Peyer's patch (tissue), 4 donors: ENCODE results near the gene ATCAY. TPM values are rescaled to one million over a fixed set of nuclear protein-coding genes. Genes with fewer than 3 reads are reported as not detected.
"Not testable (repeated sequence)": the region's sequence is repeated elsewhere in the genome, so short reads cannot be mapped to it uniquely, and the experiment has no call there.

Source experiments
- DNase-seq, 3 donors: peaks; one replicate each; pipeline ENCODE4 v3.0.0-alpha.2; 2017 to 2019
- H3K27ac ChIP-seq, 4 donors: fragments of 200-600 bp; sonication (generic); one replicate each; pipeline ENCODE4 v1.5.1; 2016 to 2019
- H3K27me3 ChIP-seq, 2 donors: fragments of 200-600 bp; sonication (generic); one replicate each; pipeline ENCODE4 v1.5.1; 2019
- H3K36me3 ChIP-seq, 3 donors: fragments of 200-600 bp; sonication (generic); one replicate each; pipeline ENCODE4 v1.5.1; 2016 to 2019
- H3K4me1 ChIP-seq, 4 donors: fragments of 200-600 bp; sonication (generic); one replicate each; pipeline ENCODE4 v1.5.1; 2016 to 2019
- H3K4me3 ChIP-seq, 4 donors: fragments of 200-600 bp; sonication (generic); 1 replicate in 3 of 4; 2 replicates in 1 of 4; pipeline ENCODE4 v1.5.1; 2016 to 2019; ENCODE audit warnings: mild to moderate bottlenecking in 1 of 4
- H3K9me3 ChIP-seq, 4 donors: fragments of 200-600 bp; sonication (generic); one replicate each; pipeline ENCODE4 v1.5.1; 2016 to 2019; ENCODE audit warnings: mild to moderate bottlenecking in 1 of 4
- CTCF ChIP-seq, 6 experiments: fragments of 450-650 bp in 4 of 6; fragments of 200-600 bp in 2 of 6; sonication (generic) in 1 of 6; IDR thresholded peaks; one replicate each; pipeline ENCODE4 v1.5.1; 2017 to 2019; ENCODE audit warnings: antibody characterized with exemption in 6 of 6, mild to moderate bottlenecking in 3 of 6, moderate library complexity in 1 of 6
- POLR2A ChIP-seq, 2 donors: fragments of 450-650 bp; IDR thresholded peaks; one replicate each; pipeline ENCODE4 v1.5.1; 2017; ENCODE audit warnings: antibody characterized with exemption in 2 of 2, mild to moderate bottlenecking in 2 of 2, moderate library complexity in 2 of 2
- total RNA-seq, 4 donors: library from RNA; depleted of rRNA; stranded (reverse); fragments of >200 nt; gene quantifications; one replicate each; pipeline ENCODE4 v1.1.0, GENCODE V29; 2016

ATCAY gene
- total RNA-seq, 4 donors from 2014 or later = 0.13 to 0.47 TPM; not detected in 2

GRCh38 chr19:3923096-3923758 is 42.7 kb downstream of the ATCAY start:
- Histone ChIP-seq H3K4me3 (no peak overlapping the region), H3K4me1 (no peaks in the 10 kb centered on the region), H3K27ac (no peak overlapping the region), H3K9me3 (peaks cover 0 to 4% (median 2%) of the 10 kb centered on the region in 4 donors), H3K36me3 (no peaks in the 10 kb centered on the region), H3K27me3 (no peaks in the 10 kb centered on the region)
- TF ChIP-seq POLR2A (IDR thresholded peaks at IDR 0.05) (no peak), CTCF (IDR thresholded peaks at IDR 0.05) (no peak)
- no peak for DNase-seq

- TF ChIP-seq CTCF (IDR thresholded peaks at IDR 0.05) = no peak
- TF ChIP-seq POLR2A (IDR thresholded peaks at IDR 0.05) = no peak
- H3K27ac ChIP-seq = no peak overlapping the region
These were observed 43.4 kb downstream of the ATCAY start for GRCh38 chr19:3923912-3924311.

GRCh38 chr19:3931041-3931440 is 50.6 kb downstream of the ATCAY start:
- Histone ChIP-seq H3K4me3 (no peak overlapping the region), H3K36me3 (no peaks in the 10 kb centered on the region), H3K9me3 (no peaks in the 10 kb centered on the region), H3K27ac (no peak overlapping the region), H3K27me3 (peaks cover 0 to 6% of the 10 kb centered on the region in 2 donors), H3K4me1 (peaks cover 0 to 5% (median 0%) of the 10 kb centered on the region in 4 donors)
- TF ChIP-seq CTCF (IDR thresholded peaks at IDR 0.05) = no peak
- TF ChIP-seq POLR2A (IDR thresholded peaks at IDR 0.05) = no peak
- DNase-seq = no peak

More at GRCh38 chr19:3923912-3924311, 43.4 kb downstream of the ATCAY start:
- Histone ChIP-seq H3K4me1 (no peaks in the 10 kb centered on the region), H3K27me3 (no peaks in the 10 kb centered on the region), H3K36me3 (no peaks in the 10 kb centered on the region), H3K9me3 (peaks cover 0 to 4% (median 2%) of the 10 kb centered on the region in 4 donors), H3K4me3 (no peak overlapping the region)
- DNase-seq = no peak

GRCh38 chr19:3932931-3933810 is 52.7 kb downstream of the ATCAY start, which contains the start of gene NMRK2:
Gene NMRK2, plus strand, starts transcription at chr19:3933069. Its CDS starts 603 bp downstream, at chr19:3933672.
- DNase-seq = no peak
- H3K27me3 ChIP-seq = peaks cover 0 to 6% of the 10 kb centered on the region in 2 donors
- TF ChIP-seq POLR2A (IDR thresholded peaks at IDR 0.05) (no peak), CTCF (IDR thresholded peaks at IDR 0.05) (no peak)
- H3K4me1 ChIP-seq = peaks cover 0 to 5% (median 0%) of the 10 kb centered on the region in 4 donors
- no peak within 1 kb of the TSS for H3K27ac ChIP-seq
- no peaks in the 10 kb centered on the region for H3K36me3 ChIP-seq
- H3K9me3 ChIP-seq = no peaks in the 10 kb centered on the region
- no peak within 1 kb of the TSS for H3K4me3 ChIP-seq

- H3K27me3 ChIP-seq = peaks cover 0 to 6% of the 10 kb centered on the region in 2 donors
- DNase-seq = no peak
- TF ChIP-seq POLR2A (IDR thresholded peaks at IDR 0.05) = no peak
- TF ChIP-seq CTCF (IDR thresholded peaks at IDR 0.05) = no peak
- H3K4me1 ChIP-seq = peaks cover 0 to 5% (median 0%) of the 10 kb centered on the region in 4 donors
- no peak overlapping the region for H3K4me3 ChIP-seq
- H3K27ac ChIP-seq = no peak overlapping the region
- no peaks in the 10 kb centered on the region for H3K9me3 ChIP-seq
- H3K36me3 ChIP-seq = no peaks in the 10 kb centered on the region
These were observed 56.3 kb downstream of the ATCAY start for GRCh38 chr19:3936506-3937442.

GRCh38 chr19:3938300-3938950 is 57.9 kb downstream of the ATCAY start:
- H3K4me3 ChIP-seq, H3K27me3 ChIP-seq, DNase-seq, H3K9me3 ChIP-seq, H3K27ac ChIP-seq, H3K36me3 ChIP-seq, H3K4me1 ChIP-seq: not testable (repeated sequence)
